ENCODE measurements around the gene TLNRD1.

- TF ChIP-seq CTCF (IDR thresholded peaks at IDR 0.05 in 4 of 5, conservative IDR thresholded peaks at IDR 0.05 in 1 of 5): no peak
- no peak for TF ChIP-seq POLR2A (IDR thresholded peaks at IDR 0.05)
Measured at GRCh38 chr15:80989081-80989517, 11.6 kb upstream of the TLNRD1 start.

Data from gastrocnemius medialis (tissue), 4 donors.